ENCODE results near the gene TMEM101. TPM values are rescaled to one million over a fixed set of nuclear protein-coding genes. Genes with fewer than 3 reads are reported as not detected.

The TMEM101 gene
- total and polyA plus RNA-seq, 2 donors (not counting 1 experiment from before 2014, with no cell fraction given) = 16.3 to 25.3 TPM

DNA sequence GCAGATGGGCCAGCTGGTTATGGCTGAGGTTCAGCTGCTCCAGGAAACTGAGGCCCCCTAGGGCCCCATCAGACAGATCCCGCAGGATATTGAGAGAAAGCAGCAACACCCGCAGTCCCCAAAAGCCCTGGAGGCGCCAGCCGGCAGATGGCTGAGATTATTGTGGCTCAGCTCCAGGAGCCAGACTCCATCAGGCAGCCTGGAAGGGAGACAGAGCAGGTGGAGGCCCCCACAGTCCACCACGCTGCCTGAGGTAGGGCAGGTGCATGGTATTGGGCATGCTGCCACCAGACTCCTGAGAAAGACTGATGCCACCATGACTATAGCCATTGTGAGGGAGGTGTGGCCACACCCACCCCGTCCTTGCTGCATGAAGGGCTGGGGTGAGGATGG lies 9.5 kb upstream of the TMEM101 start:
- ATAC-seq (ENCODE audit: low read depth) (no peak), DNase-seq (no peak)
- H3K4me3 ChIP-seq (ENCODE audit: control extremely low read depth in 1 of 5, extremely low read depth in 1 of 5, insufficient read depth in 1 of 5, low read depth in 2 of 5, low read length in 4 of 5) = no peak overlapping the region
- H3K4me3 Mint-ChIP-seq = no peak overlapping the region
- H3K9ac ChIP-seq (ENCODE audit: low read length) = no peak overlapping the region
- H4K20me1 ChIP-seq (ENCODE audit: control insufficient read depth, insufficient read depth, low read length, poor library complexity, severe bottlenecking) = no peaks in the 10 kb centered on the region
- ChIA-PET POLR2A (interaction anchor here (0.7 kb wide), 1 partner anchor 46 kb away, joined by 5 read pairs; no protein-coding TSS in a partner anchor), CTCF (interaction anchor here (2.7 kb wide), 1 partner anchor 17 kb away, joined by 9 read pairs; no protein-coding TSS in a partner anchor)
- no peak overlapping the region for H3K4me2 ChIP-seq (replicated peaks; ENCODE audit: low read depth, low read length, poor library complexity, severe bottlenecking)
- intact Hi-C loops (cut with micrococcal nuclease) = no loop called here
- H3K79me2 ChIP-seq (ENCODE audit: control insufficient read depth, insufficient read depth, low read length) = no peaks in the 10 kb centered on the region
- no peak for TF ChIP-seq EZH2 (IDR thresholded peaks at IDR 0.05; ENCODE audit: borderline replicate concordance, insufficient read depth, low read depth, low read length, poor library complexity, severe bottlenecking)
- TF ChIP-seq, protein P1, sequence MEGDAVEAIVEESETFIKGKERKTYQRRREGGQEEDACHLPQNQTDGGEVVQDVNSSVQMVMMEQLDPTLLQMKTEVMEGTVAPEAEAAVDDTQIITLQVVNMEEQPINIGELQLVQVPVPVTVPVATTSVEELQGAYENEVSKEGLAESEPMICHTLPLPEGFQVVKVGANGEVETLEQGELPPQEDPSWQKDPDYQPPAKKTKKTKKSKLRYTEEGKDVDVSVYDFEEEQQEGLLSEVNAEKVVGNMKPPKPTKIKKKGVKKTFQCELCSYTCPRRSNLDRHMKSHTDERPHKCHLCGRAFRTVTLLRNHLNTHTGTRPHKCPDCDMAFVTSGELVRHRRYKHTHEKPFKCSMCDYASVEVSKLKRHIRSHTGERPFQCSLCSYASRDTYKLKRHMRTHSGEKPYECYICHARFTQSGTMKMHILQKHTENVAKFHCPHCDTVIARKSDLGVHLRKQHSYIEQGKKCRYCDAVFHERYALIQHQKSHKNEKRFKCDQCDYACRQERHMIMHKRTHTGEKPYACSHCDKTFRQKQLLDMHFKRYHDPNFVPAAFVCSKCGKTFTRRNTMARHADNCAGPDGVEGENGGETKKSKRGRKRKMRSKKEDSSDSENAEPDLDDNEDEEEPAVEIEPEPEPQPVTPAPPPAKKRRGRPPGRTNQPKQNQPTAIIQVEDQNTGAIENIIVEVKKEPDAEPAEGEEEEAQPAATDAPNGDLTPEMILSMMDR (IDR thresholded peaks at IDR 0.05) = no peak
- H3K27me3 ChIP-seq (replicated peaks in 1 of 4; ENCODE audit: control extremely low read depth in 1 of 4, control insufficient read depth in 3 of 4, insufficient read depth in 4 of 4, low read length in 3 of 4) = no peaks in the 10 kb centered on the region
- no peaks in the 10 kb centered on the region for H3K9me3 Mint-ChIP-seq (ENCODE audit: insufficient read depth)
- H3K27ac Mint-ChIP-seq = no peak overlapping the region
- H2AFZ ChIP-seq (ENCODE audit: insufficient read depth, low read depth, low read length, poor library complexity, severe bottlenecking) = no peak overlapping the region
- H3K4me1 ChIP-seq (ENCODE audit: control insufficient read depth in 2 of 2, insufficient read depth in 2 of 2, low read length in 2 of 2) = no peaks in the 10 kb centered on the region
- WGBS (ENCODE audit: insufficient coverage) = 93% methylated on average over 5 of the region's 6 CpGs
- H3K27ac ChIP-seq (ENCODE audit: low read length in 2 of 2) = no peak overlapping the region
- H3K27me3 Mint-ChIP-seq = no peaks in the 10 kb centered on the region
- H3K4me1 Mint-ChIP-seq = no peaks in the 10 kb centered on the region
- H3K9me3 ChIP-seq (ENCODE audit: control extremely low read depth in 1 of 3, control insufficient read depth in 2 of 3, insufficient read depth in 1 of 3, low read length in 2 of 3) = no peaks in the 10 kb centered on the region
- H3K36me3 ChIP-seq (replicated peaks in 1 of 2; ENCODE audit: control extremely low read depth in 1 of 2, control insufficient read depth in 1 of 2, extremely low read depth in 1 of 2, insufficient read depth in 2 of 2, low read length in 1 of 2) = no peaks in the 10 kb centered on the region

DNA sequence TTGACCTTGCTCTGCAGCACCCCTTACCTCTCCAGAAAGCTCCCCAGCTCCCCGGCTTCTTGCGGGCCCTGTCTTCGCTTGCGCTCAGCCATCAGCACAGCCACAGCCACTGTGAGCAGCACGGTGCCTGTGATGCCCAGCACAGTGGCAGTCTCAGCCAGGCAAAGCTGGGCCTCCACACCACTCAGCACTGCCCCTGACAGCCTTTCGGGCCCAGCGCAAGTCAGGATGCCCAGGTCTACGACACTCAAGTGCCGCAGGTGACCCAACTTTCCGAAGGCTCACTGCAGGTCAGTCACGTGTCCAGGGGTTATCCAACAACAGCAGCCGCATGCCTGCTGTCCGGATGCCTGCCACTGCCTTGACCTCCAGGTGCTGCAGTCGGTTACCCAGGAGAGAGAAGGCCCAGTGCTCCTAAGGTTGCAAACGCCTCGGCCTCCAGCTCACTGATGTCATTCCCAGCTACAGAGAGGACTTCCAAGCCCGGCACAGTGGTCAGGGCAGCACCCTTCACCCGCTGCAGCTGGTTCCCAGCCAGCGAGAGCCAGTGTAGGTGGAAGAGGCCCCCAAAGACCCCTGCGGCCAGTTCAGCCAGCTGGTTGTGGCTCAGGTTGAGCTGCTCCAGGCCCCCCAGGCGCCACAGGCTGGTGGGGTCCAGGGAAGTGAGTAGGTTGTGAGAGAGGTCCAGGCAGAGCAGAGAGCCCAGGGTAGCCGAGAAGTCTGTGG lies 8.9 kb upstream of the TMEM101 start:
- intact Hi-C loops (cut with micrococcal nuclease) = no loop called here
- no peaks in the 10 kb centered on the region for H3K79me2 ChIP-seq (ENCODE audit: control insufficient read depth, insufficient read depth, low read length)
- H2AFZ ChIP-seq (ENCODE audit: insufficient read depth, low read depth, low read length, poor library complexity, severe bottlenecking) = no peak overlapping the region
- no peak overlapping the region for H3K9ac ChIP-seq (ENCODE audit: low read length)
- H3K4me3 ChIP-seq (ENCODE audit: control extremely low read depth in 1 of 5, extremely low read depth in 1 of 5, insufficient read depth in 1 of 5, low read depth in 2 of 5, low read length in 4 of 5) = no peak overlapping the region
- no peak overlapping the region for H3K4me3 Mint-ChIP-seq
- no peaks in the 10 kb centered on the region for H3K36me3 ChIP-seq (replicated peaks in 1 of 2; ENCODE audit: control extremely low read depth in 1 of 2, control insufficient read depth in 1 of 2, extremely low read depth in 1 of 2, insufficient read depth in 2 of 2, low read length in 1 of 2)
- no peaks in the 10 kb centered on the region for H3K4me1 Mint-ChIP-seq
- H3K27ac Mint-ChIP-seq = no peak overlapping the region
- WGBS (ENCODE audit: insufficient coverage) = 93% methylated on average over 20 of the region's 22 CpGs
- no peaks in the 10 kb centered on the region for H3K4me1 ChIP-seq (ENCODE audit: control insufficient read depth in 2 of 2, insufficient read depth in 2 of 2, low read length in 2 of 2)
- no peaks in the 10 kb centered on the region for H3K27me3 ChIP-seq (replicated peaks in 1 of 4; ENCODE audit: control extremely low read depth in 1 of 4, control insufficient read depth in 3 of 4, insufficient read depth in 4 of 4, low read length in 3 of 4)
- no peaks in the 10 kb centered on the region for H3K9me3 ChIP-seq (ENCODE audit: control extremely low read depth in 1 of 3, control insufficient read depth in 2 of 3, insufficient read depth in 1 of 3, low read length in 2 of 3)
- H3K27me3 Mint-ChIP-seq = no peaks in the 10 kb centered on the region
- ChIA-PET CTCF (interaction anchor here (0.8 to 2.7 kb wide), 2 partner anchors 17 to 187 kb away, joined by 3 to 9 read pairs; no protein-coding TSS in a partner anchor), POLR2A (interaction anchor here (0.7 kb wide), 1 partner anchor 46 kb away, joined by 5 read pairs; no protein-coding TSS in a partner anchor)
- DNase-seq = no peak
- TF ChIP-seq, protein P1 (IDR thresholded peaks at IDR 0.05) = no peak
- TF ChIP-seq EZH2 (IDR thresholded peaks at IDR 0.05; ENCODE audit: borderline replicate concordance, insufficient read depth, low read depth, low read length, poor library complexity, severe bottlenecking) = no peak
- no peaks in the 10 kb centered on the region for H3K9me3 Mint-ChIP-seq (ENCODE audit: insufficient read depth)
- H3K27ac ChIP-seq (ENCODE audit: low read length in 2 of 2) = no peak overlapping the region
- no peak for ATAC-seq (ENCODE audit: low read depth)
- no peak overlapping the region for H3K4me2 ChIP-seq (replicated peaks; ENCODE audit: low read depth, low read length, poor library complexity, severe bottlenecking)
- no peaks in the 10 kb centered on the region for H4K20me1 ChIP-seq (ENCODE audit: control insufficient read depth, insufficient read depth, low read length, poor library complexity, severe bottlenecking)

Data from B cell (primary cell).